Pancreas (tissue), 10 donors: Measurements from ENCODE around the gene DNASE1L1. TPM values are rescaled to one million over a fixed set of nuclear protein-coding genes. Genes with fewer than 3 reads are reported as not detected.

Experiments
- ATAC-seq, 4 donors: fragments of 200-7000 bp; cut with Tn5 transposase; one replicate each; pipeline versions ENCODE4 v1.8.0 to v1.9.1; 2020; ENCODE audit warnings: mild to moderate bottlenecking in 4 of 4, moderate library complexity in 4 of 4
- DNase-seq, 6 donors: peaks; one replicate each; pipeline ENCODE4 v3.0.0-alpha.2; 2020
- FAIRE-seq: peaks from 2 replicates; lab custom pipeline; 2012; peaks lifted over from hg19 to GRCh38; lab: Jason Lieb, UNC
- H3K27ac ChIP-seq, 4 donors: fragments of 200-600 bp; sonication (generic); 1 replicate in 3 of 4; 2 replicates in 1 of 4; pipeline versions ENCODE4 v1.5.0 to v1.8.0; 2020
- H3K27me3 ChIP-seq, 4 donors: fragments of 200-600 bp; one replicate each; pipeline ENCODE4 v1.8.0; 2021
- H3K36me3 ChIP-seq, 3 donors: fragments of 200-600 bp; sonication (generic) in 1 of 3; one replicate each; pipeline versions ENCODE4 v1.5.0 to v1.8.0; 2020 to 2021
- H3K4me1 ChIP-seq, 3 donors: fragments of 200-600 bp; one replicate each; pipeline ENCODE4 v1.8.0; 2021
- H3K4me3 ChIP-seq, 4 donors: fragments of 200-600 bp; sonication (generic) in 2 of 4; one replicate each; pipeline versions ENCODE4 v1.5.0 to v1.8.0; 2020 to 2021
- H3K9me3 ChIP-seq, 4 donors: fragments of 200-600 bp; one replicate each; pipeline ENCODE4 v1.8.0; 2021
- CTCF ChIP-seq, 4 donors: fragments of 200-600 bp; sonication (generic) in 3 of 4; IDR thresholded peaks; one replicate each; pipeline versions ENCODE4 v1.5.0 to v1.8.0; 2021; ENCODE audit warnings: antibody characterized with exemption in 4 of 4
- whole genome bisulfite sequencing, 2 donors: extraction: QIAGEN DNeasy Blood & Tissue Kit; methylation state at CpG; one replicate each; pipeline ENCODE4 v1.1.7; 2013; 5-methylcytosine and 5-hydroxymethylcytosine counted together
- intact Hi-C, 3 donors: fragments of 100-400 bp; cut with DNase I; formaldehyde crosslinking; loops; one replicate each; pipeline versions ENCODE4 v1.11.1 to v1.14.2; 2022
- polyA plus RNA-seq, 2 donors: library from polyadenylated mRNA; stranded (reverse); fragments of 200-250 nt; gene quantifications; one replicate each; pipeline ENCODE4 v1.2.3, GENCODE V29; 2013
- total RNA-seq, 6 donors: library from RNA; stranded (reverse); fragmentation: NEBNext Ultra II Directional in 4 of 6; extraction: Animal tissue kit (Norgen Biotek cat#: 25700) in 4 of 6; gene quantifications; one replicate each; pipeline versions ENCODE4 v1.2.1 to v1.2.4, GENCODE V29; 2021 to 2023
- donor health status: healthy with polysubstance abuse.
- donor health status: DM: no; HTN: no; CAD: no; lungs with moderate emphysema.
- donor health status: DM: no; HTN: no; CAD: no.
- donor health status: control.
- donor health status: control.
- donor health status: Bipolar disorder and iron deficiency.
- donor health status: DM: yes; HTN: yes; CAD: no.
- donor health status: DM: no; HTN: no; CAD: no.
- donor health status: DM: no; HTN: no; CAD: no.
- donor health status: DM: yes; HTN: yes; CAD: no.

DNASE1L1 gene
- total and polyA plus RNA-seq, 8 donors = 5.1 to 16.5 (median 9.4) TPM

- ATAC-seq (no peak), FAIRE-seq (no peak), DNase-seq (peak in 1 of 6 donors; percentile 52)
- intact Hi-C loops = no loop called here
- 49 to 67% methylated on average over 6 of the region's 6 CpGs for WGBS, 2 donors
- Histone ChIP-seq H3K4me3 (no peak overlapping the region), H3K27ac (no peak overlapping the region), H3K27me3 (no peaks in the 10 kb centered on the region), H3K36me3 (peaks cover 0 to 4% (median 0%) of the 10 kb centered on the region in 3 donors), H3K9me3 (no peaks in the 10 kb centered on the region), H3K4me1 (no peaks in the 10 kb centered on the region)
- TF ChIP-seq CTCF (IDR thresholded peaks at IDR 0.05) = no peak
Observed at GRCh38 chrX:154358829-154359228, 50.2 kb downstream of the DNASE1L1 start.

DNA sequence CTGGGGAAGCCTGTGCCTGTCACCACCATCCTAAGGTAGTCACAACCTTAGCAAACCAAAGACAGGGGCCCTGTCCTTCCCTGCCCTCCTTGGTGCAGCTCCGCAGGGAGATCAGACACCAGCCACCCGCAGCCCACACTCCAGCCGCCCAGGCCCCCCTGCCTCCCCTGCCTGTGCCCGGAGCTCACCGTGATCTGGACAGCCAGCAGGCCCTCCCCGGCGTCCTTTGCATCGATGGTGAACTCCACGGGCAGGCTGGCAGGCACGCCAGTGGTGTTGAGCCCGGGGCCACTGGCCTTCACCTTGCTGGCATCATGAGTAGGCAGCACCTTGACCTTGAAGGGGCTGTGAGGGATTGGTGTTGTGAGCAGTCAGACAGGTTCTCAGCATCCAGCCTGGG, 51.0 kb downstream of the DNASE1L1 start:
- 83 to 88% methylated on average over 11 of the region's 11 CpGs for WGBS, 2 donors
- no peaks in the 10 kb centered on the region for H3K9me3 ChIP-seq
- no peaks in the 10 kb centered on the region for H3K27me3 ChIP-seq
- intact Hi-C loops = no loop called here
- H3K36me3 ChIP-seq = peaks cover 0 to 11% (median 0%) of the 10 kb centered on the region in 3 donors
- no peak overlapping the region for H3K4me3 ChIP-seq
- peak in 1 of 6 donors; percentile 76 for DNase-seq
- no peak for ATAC-seq
- H3K27ac ChIP-seq = no peak overlapping the region
- no peak for TF ChIP-seq CTCF (IDR thresholded peaks at IDR 0.05)
- FAIRE-seq = no peak
- no peaks in the 10 kb centered on the region for H3K4me1 ChIP-seq

DNA sequence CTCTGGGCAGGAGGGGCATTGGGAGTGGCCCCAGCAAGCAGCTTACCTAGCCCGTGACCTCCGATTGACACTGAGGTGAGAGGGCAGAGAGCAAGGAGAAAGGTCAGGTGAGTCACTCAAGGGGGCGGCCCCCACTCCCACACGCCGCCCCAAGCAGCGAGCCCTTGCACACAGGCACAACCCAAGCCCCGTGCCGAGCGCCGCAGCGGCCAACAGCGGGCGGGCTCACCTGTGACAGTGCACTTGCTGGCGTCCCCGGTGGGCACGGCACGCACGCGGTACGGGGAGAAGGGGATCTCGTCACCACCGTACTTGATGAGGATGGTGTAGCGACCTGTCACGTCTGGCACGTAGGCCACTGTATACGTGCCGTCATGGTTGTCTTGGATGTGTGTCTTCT, 51.8 kb downstream of the DNASE1L1 start:
- intact Hi-C loops = no loop called here
- H3K4me1 ChIP-seq = no peaks in the 10 kb centered on the region
- DNase-seq = peak in 1 of 6 donors; percentile 73
- H3K9me3 ChIP-seq = no peaks in the 10 kb centered on the region
- no peak overlapping the region for H3K4me3 ChIP-seq
- no peak for FAIRE-seq
- peaks cover 0 to 16% (median 0%) of the 10 kb centered on the region in 3 donors for H3K36me3 ChIP-seq
- TF ChIP-seq CTCF (IDR thresholded peaks at IDR 0.05) = no peak
- no peaks in the 10 kb centered on the region for H3K27me3 ChIP-seq
- H3K27ac ChIP-seq = no peak overlapping the region
- WGBS, 2 donors = 93 to 95% methylated on average over 27 of the region's 27 CpGs
- ATAC-seq = no peak

- H3K27ac ChIP-seq = no peak overlapping the region
- no peaks in the 10 kb centered on the region for H3K4me1 ChIP-seq
- 81 to 94% methylated on average over 13 of the region's 13 CpGs for WGBS, 2 donors
- no peak for FAIRE-seq
- H3K4me3 ChIP-seq = no peak overlapping the region
- TF ChIP-seq CTCF (IDR thresholded peaks at IDR 0.05) = no peak
- H3K27me3 ChIP-seq = no peaks in the 10 kb centered on the region
- intact Hi-C loops = no loop called here
- H3K36me3 ChIP-seq = peaks cover 0 to 16% (median 0%) of the 10 kb centered on the region in 3 donors
- no peak for DNase-seq
- ATAC-seq = no peak
- H3K9me3 ChIP-seq = no peaks in the 10 kb centered on the region
Observed at GRCh38 chrX:154356596-154356995, 52.5 kb downstream of the DNASE1L1 start.

GRCh38 chrX:154355776-154356140, 53.3 kb downstream of the DNASE1L1 start:
- no peak overlapping the region for H3K27ac ChIP-seq
- FAIRE-seq (no peak), DNase-seq (peak in 1 of 6 donors; percentile 73), ATAC-seq (no peak)
- TF ChIP-seq CTCF (IDR thresholded peaks at IDR 0.05) = no peak
- no peaks in the 10 kb centered on the region for H3K27me3 ChIP-seq
- H3K4me3 ChIP-seq = no peak overlapping the region
- intact Hi-C loops = no loop called here
- H3K4me1 ChIP-seq = no peaks in the 10 kb centered on the region
- no peaks in the 10 kb centered on the region for H3K9me3 ChIP-seq
- WGBS, 2 donors = 80 to 81% methylated on average over 12 of the region's 12 CpGs
- peaks cover 0 to 16% (median 0%) of the 10 kb centered on the region in 3 donors for H3K36me3 ChIP-seq
